ENCODE data around the gene UPK2. TPM values are rescaled to one million over a fixed set of nuclear protein-coding genes. Genes with fewer than 3 reads are reported as not detected.

UPK2 gene
- total and polyA plus RNA-seq, 2 experiments from 2014 or later, result 0.28 TPM; not detected in 1

DNA sequence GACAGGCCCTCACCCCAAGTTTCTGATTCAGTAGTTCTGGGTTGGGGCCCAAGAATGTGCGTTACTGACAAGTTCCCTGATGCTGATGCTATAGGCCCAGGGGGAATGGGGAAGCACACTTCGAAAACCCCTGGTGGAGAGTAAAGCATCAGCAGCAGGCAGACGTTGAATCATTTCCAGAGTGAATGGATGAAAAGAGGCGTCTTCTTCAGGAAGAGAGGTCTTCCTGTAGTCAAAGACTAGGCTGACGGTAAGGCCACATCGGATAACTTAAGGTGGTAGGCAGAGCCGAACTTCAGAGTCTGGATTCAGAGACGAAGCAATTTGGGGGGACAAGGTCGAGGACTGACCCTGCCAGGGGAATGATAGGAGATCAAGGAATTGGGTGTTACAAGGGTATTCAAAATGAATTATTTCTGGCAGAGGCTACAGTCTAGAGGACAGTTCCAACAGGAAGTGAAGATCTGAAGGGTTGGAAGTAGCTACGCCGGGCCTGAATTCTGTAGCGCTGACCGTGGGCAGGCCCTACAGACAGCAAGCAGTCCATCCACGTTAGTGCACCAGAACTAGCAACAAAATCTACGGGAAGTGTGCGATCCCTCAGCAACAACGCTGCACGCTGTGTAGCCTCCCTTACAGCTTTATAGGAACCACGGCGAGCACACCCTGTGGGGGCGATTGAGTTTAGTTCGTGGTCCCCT, 41.0 kb downstream of the UPK2 start:
- peak overlapping the region; percentile 99 for H2AFZ ChIP-seq
- DNase-seq, result peak; percentile 66
- no peaks in the 10 kb centered on the region for H3K9me2 ChIP-seq (ENCODE audit: insufficient read depth)
- H3K4me1 ChIP-seq (ENCODE audit: insufficient read depth), result peaks cover 26% of the 10 kb centered on the region
- H3K4me3 ChIP-seq, result peak overlapping the region; percentile 90
- 11 to 16% methylated on average over 22 of the region's 22 CpGs for WGBS, 2 experiments (ENCODE audit: low coverage in 1 of 2, low lambda C conversion rate in 2 of 2, missing lambda C conversion rate in 2 of 2)
- H4K20me1 ChIP-seq (ENCODE audit: insufficient read depth), result no peaks in the 10 kb centered on the region
- H3K4me2 ChIP-seq (ENCODE audit: unreplicated experiment), result peak overlapping the region; percentile 99
- peaks cover 34% of the 10 kb centered on the region for H3F3A ChIP-seq (ENCODE audit: insufficient read depth)
- peak overlapping the region; percentile 75 for H3K27ac ChIP-seq
- TF ChIP-seq EZH2phosphoT487 (IDR thresholded peaks at IDR 0.05; ENCODE audit: insufficient read depth, low read depth) (no peak), EZH2 (IDR thresholded peaks at IDR 0.05; ENCODE audit: insufficient read depth, poor library complexity, severe bottlenecking) (no peak)
- H3K9me3 ChIP-seq (ENCODE audit: low read depth), result no peaks in the 10 kb centered on the region
- H3K9ac ChIP-seq, result peak overlapping the region; percentile 82
- in situ Hi-C loops (cut with MboI), result no loop called here
- no peaks in the 10 kb centered on the region for H3K27me3 ChIP-seq (replicated peaks; ENCODE audit: insufficient read depth)
- H3K36me3 ChIP-seq (ENCODE audit: low read depth), result peaks cover 13% of the 10 kb centered on the region
- peaks cover 55% of the 10 kb centered on the region for H3K79me2 ChIP-seq (ENCODE audit: insufficient read depth)

DNA sequence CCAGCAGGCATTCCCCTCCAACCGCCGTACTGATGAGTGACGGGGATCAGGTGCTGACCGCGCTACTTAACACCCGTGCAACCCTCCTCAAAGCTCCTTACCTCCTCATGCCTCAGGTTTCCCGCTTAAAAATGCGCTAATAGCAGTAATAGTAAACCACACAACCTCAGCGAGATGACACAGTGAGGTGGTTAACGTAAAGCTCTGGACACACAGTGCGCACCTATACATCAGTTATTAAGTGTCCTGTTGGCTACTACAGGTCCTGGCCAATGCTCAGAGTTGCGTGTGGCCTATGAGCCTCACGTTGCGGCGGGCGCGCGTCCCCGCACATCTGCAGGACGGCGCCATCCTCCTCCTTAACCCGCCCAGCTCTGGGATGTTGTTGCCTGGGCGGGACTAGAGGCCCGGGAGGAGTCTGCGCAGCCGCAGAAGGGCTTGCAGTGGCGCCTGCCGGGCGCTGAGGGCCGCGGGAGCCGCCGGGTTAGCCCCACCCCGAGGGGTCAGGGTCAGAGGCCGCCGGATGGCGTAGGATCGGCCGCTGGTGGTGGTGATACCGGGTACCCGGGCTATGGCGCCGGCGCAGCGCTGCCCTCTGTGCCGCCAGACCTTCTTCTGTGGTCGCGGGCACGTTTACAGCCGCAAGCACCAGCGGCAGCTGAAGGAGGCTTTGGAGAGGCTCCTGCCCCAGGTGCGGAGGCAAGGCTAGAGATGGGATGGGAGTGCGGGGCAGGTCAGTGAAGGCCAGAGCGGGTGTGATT, 41.7 kb downstream of the UPK2 start, which contains the start of gene CENATAC:
TSS of gene CENATAC (plus strand) at position 512 of the 761 bp plus-strand sequence. CDS start at position 572, 60 bp downstream.
- 1% methylated on average over 46 to 54 of the region's 54 CpGs for whole genome bisulfite sequencing, 2 experiments (ENCODE audit: low coverage in 1 of 2, low lambda C conversion rate in 2 of 2, missing lambda C conversion rate in 2 of 2)
- H3K79me2 ChIP-seq (ENCODE audit: insufficient read depth), result peaks cover 61% of the 10 kb centered on the region

DNA sequence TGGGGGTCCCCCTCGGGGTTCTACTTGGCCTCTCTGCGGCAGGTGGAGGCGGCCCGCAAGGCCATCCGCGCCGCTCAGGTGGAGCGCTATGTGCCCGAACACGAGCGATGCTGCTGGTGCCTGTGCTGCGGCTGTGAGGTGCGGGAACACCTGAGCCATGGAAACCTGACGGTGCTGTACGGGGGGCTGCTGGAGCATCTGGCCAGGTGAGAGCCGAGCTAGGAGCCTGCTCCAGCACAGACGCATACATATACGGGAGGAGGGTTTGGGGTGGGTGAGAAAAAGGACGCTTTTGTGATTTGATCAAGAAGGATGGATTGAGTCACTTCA, 42.3 kb downstream of the UPK2 start:
- peak; percentile 36 for DNase-seq
- peak overlapping the region; percentile 99 for H2AFZ ChIP-seq
- H3K4me2 ChIP-seq (ENCODE audit: unreplicated experiment), result peak overlapping the region; percentile 99
- peak overlapping the region; percentile 90 for H3K4me3 ChIP-seq
- H4K20me1 ChIP-seq (ENCODE audit: insufficient read depth), result no peaks in the 10 kb centered on the region
- peak overlapping the region; percentile 75 for H3K27ac ChIP-seq
- H3K9ac ChIP-seq, result peak overlapping the region; percentile 82
- H3K9me3 ChIP-seq (ENCODE audit: low read depth), result no peaks in the 10 kb centered on the region
- peaks cover 64% of the 10 kb centered on the region for H3K79me2 ChIP-seq (ENCODE audit: insufficient read depth)
- in situ Hi-C loops (cut with MboI), result no loop called here
- peaks cover 20% of the 10 kb centered on the region for H3K36me3 ChIP-seq (ENCODE audit: low read depth)
- no peak for TF ChIP-seq EZH2phosphoT487 (IDR thresholded peaks at IDR 0.05; ENCODE audit: insufficient read depth, low read depth)
- no peak for TF ChIP-seq EZH2 (IDR thresholded peaks at IDR 0.05; ENCODE audit: insufficient read depth, poor library complexity, severe bottlenecking)
- peaks cover 26% of the 10 kb centered on the region for H3K4me1 ChIP-seq (ENCODE audit: insufficient read depth)
- peaks cover 34% of the 10 kb centered on the region for H3F3A ChIP-seq (ENCODE audit: insufficient read depth)
- H3K27me3 ChIP-seq (replicated peaks; ENCODE audit: insufficient read depth), result no peaks in the 10 kb centered on the region
- 2% methylated on average over 18 to 19 of the region's 19 CpGs for WGBS, 2 experiments (ENCODE audit: low coverage in 1 of 2, low lambda C conversion rate in 2 of 2, missing lambda C conversion rate in 2 of 2)
- no peaks in the 10 kb centered on the region for H3K9me2 ChIP-seq (ENCODE audit: insufficient read depth)

More for the DNA sequence above, 41.7 kb downstream of the UPK2 start, which contains the start of gene CENATAC:
- peak within 1 kb of the TSS; percentile 75 for H3K27ac ChIP-seq
- H4K20me1 ChIP-seq (ENCODE audit: insufficient read depth), result no peaks in the 10 kb centered on the region
- no peaks in the 10 kb centered on the region for H3K9me3 ChIP-seq (ENCODE audit: low read depth)
- TF ChIP-seq EZH2phosphoT487 (IDR thresholded peaks at IDR 0.05; ENCODE audit: insufficient read depth, low read depth) (no peak), EZH2 (IDR thresholded peaks at IDR 0.05; ENCODE audit: insufficient read depth, poor library complexity, severe bottlenecking) (no peak)
- H3F3A ChIP-seq (ENCODE audit: insufficient read depth), result peaks cover 34% of the 10 kb centered on the region
- peaks cover 20% of the 10 kb centered on the region for H3K36me3 ChIP-seq (ENCODE audit: low read depth)
- H3K4me3 ChIP-seq, result peak within 1 kb of the TSS; percentile 90
- H3K9me2 ChIP-seq (ENCODE audit: insufficient read depth), result no peaks in the 10 kb centered on the region
- H3K9ac ChIP-seq, result peak within 1 kb of the TSS; percentile 82
- DNase-seq, result peak; percentile 96
- H2AFZ ChIP-seq, result peak within 1 kb of the TSS; percentile 99
- peaks cover 26% of the 10 kb centered on the region for H3K4me1 ChIP-seq (ENCODE audit: insufficient read depth)
- in situ Hi-C loops (cut with MboI), result no loop called here
- no peaks in the 10 kb centered on the region for H3K27me3 ChIP-seq (replicated peaks; ENCODE audit: insufficient read depth)
- H3K4me2 ChIP-seq (ENCODE audit: unreplicated experiment), result peak within 1 kb of the TSS; percentile 99

DNA sequence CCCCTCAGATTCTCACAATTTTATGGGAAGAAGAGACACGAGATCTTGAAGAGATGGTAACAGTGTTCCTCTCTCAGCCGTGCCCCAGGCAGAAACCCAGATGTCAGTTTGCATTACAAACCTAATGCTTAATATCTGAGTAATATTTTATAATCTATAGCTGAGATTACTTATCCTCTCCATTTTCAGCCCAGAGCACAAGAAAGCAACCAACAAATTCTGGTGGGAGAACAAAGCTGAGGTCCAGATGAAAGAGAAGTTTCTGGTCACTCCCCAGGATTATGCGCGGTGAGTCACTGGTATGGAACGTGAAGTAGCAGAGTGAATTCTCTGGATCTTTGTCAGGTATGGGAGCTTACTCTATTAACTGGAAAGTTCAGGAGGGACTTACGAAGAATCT, 42.7 kb downstream of the UPK2 start:
- Histone ChIP-seq H4K20me1 (ENCODE audit: insufficient read depth) (no peaks in the 10 kb centered on the region), H3K9me3 (ENCODE audit: low read depth) (no peaks in the 10 kb centered on the region), H3K4me3 (peak overlapping the region; percentile 90), H3F3A (ENCODE audit: insufficient read depth) (peaks cover 34% of the 10 kb centered on the region), H3K9me2 (ENCODE audit: insufficient read depth) (no peaks in the 10 kb centered on the region), H2AFZ (peak overlapping the region; percentile 99), H3K36me3 (ENCODE audit: low read depth) (peaks cover 23% of the 10 kb centered on the region), H3K27me3 (replicated peaks; ENCODE audit: insufficient read depth) (no peaks in the 10 kb centered on the region), H3K79me2 (ENCODE audit: insufficient read depth) (peaks cover 69% of the 10 kb centered on the region), H3K4me1 (ENCODE audit: insufficient read depth) (peaks cover 26% of the 10 kb centered on the region), H3K4me2 (ENCODE audit: unreplicated experiment) (peak overlapping the region; percentile 99), H3K27ac (peak overlapping the region; percentile 75), H3K9ac (peak overlapping the region; percentile 82)
- TF ChIP-seq EZH2phosphoT487 (IDR thresholded peaks at IDR 0.05; ENCODE audit: insufficient read depth, low read depth) (no peak), EZH2 (IDR thresholded peaks at IDR 0.05; ENCODE audit: insufficient read depth, poor library complexity, severe bottlenecking) (no peak)
- peak; percentile 80 for DNase-seq
- in situ Hi-C loops (cut with MboI), result no loop called here
- WGBS, 2 experiments (ENCODE audit: low coverage in 1 of 2, low lambda C conversion rate in 2 of 2, missing lambda C conversion rate in 2 of 2), result 34% methylated on average over 6 of the region's 6 CpGs
